Right atrium auricular region (tissue), 2 donors: ENCODE measurements around the gene PCID2. TPM values are rescaled to one million over a fixed set of nuclear protein-coding genes. Genes with fewer than 3 reads are reported as not detected.
A peak's percentile ranks its signal among the peaks of the same experiment; 100 is the strongest.

Experiments
- DNase-seq: peaks from one replicate; pipeline ENCODE4 v3.0.0-alpha.2; 2019; ENCODE audit warnings: low spot score
- H3K27ac ChIP-seq, 2 donors: fragments of 200-600 bp; sonication (generic); 1 replicate in 1 of 2; 2 replicates in 1 of 2; pipeline ENCODE4 v1.5.1; 2016 to 2019
- H3K27me3 ChIP-seq, 2 donors: fragments of 200-600 bp; sonication (generic); one replicate each; pipeline versions ENCODE4 v1.5.1 to v1.6.0; 2017 to 2019
- H3K36me3 ChIP-seq: fragments of 200-600 bp; sonication (generic); one replicate; pipeline ENCODE4 v1.5.1; 2016
- H3K4me1 ChIP-seq, 2 donors: fragments of 200-600 bp; sonication (generic); one replicate each; pipeline versions ENCODE4 v1.5.1 to v1.6.0; 2017 to 2019
- H3K4me3 ChIP-seq, 2 donors: fragments of 200-600 bp; sonication (generic); 1 replicate in 1 of 2; 2 replicates in 1 of 2; pipeline ENCODE4 v1.5.1; 2017 to 2019; ENCODE audit warnings: mild to moderate bottlenecking in 1 of 2, moderate library complexity in 1 of 2
- H3K9me3 ChIP-seq, 2 donors: fragments of 200-600 bp; sonication (generic); one replicate each; pipeline ENCODE4 v1.5.1; 2019
- CTCF ChIP-seq, 2 donors: fragments of 200-600 bp; sonication (generic); IDR thresholded peaks; one replicate each; pipeline ENCODE4 v1.5.1; 2019; ENCODE audit warnings: antibody characterized with exemption in 2 of 2
- total RNA-seq, 2 donors: library from RNA; depleted of rRNA; stranded (reverse); fragments of >200 nt; gene quantifications; one replicate each; pipeline ENCODE4 v1.1.0, GENCODE V29; 2016

Gene PCID2
- total RNA-seq, 2 donors from 2014 or later: 34.8 to 44.4 TPM

GRCh38 chr13:113239986-113240385 is 31.5 kb upstream of the PCID2 start:
- H3K27ac ChIP-seq: no peak overlapping the region
- H3K9me3 ChIP-seq: no peaks in the 10 kb centered on the region
- H3K4me3 ChIP-seq: no peak overlapping the region
- no peaks in the 10 kb centered on the region for H3K27me3 ChIP-seq
- TF ChIP-seq CTCF (IDR thresholded peaks at IDR 0.05): no peak
- DNase-seq: no peak
- peaks cover 63% of the 10 kb centered on the region for H3K36me3 ChIP-seq
- no peaks in the 10 kb centered on the region for H3K4me1 ChIP-seq

- H3K27me3 ChIP-seq: no peaks in the 10 kb centered on the region
- TF ChIP-seq CTCF (IDR thresholded peaks at IDR 0.05): no peak
Measured at GRCh38 chr13:113239357-113239756, 30.9 kb upstream of the PCID2 start.

GRCh38 chr13:113238536-113238935 is 30.1 kb upstream of the PCID2 start:
- no peak for DNase-seq
- TF ChIP-seq CTCF (IDR thresholded peaks at IDR 0.05): no peak
- Histone ChIP-seq H3K4me1 (no peaks in the 10 kb centered on the region), H3K36me3 (peaks cover 62% of the 10 kb centered on the region), H3K27me3 (no peaks in the 10 kb centered on the region), H3K27ac (no peak overlapping the region), H3K4me3 (no peak overlapping the region), H3K9me3 (no peaks in the 10 kb centered on the region)

More at GRCh38 chr13:113239357-113239756, 30.9 kb upstream of the PCID2 start:
- Histone ChIP-seq H3K9me3 (no peaks in the 10 kb centered on the region), H3K36me3 (peaks cover 62% of the 10 kb centered on the region), H3K4me3 (no peak overlapping the region), H3K27ac (no peak overlapping the region), H3K4me1 (no peaks in the 10 kb centered on the region)
- no peak for DNase-seq

- Histone ChIP-seq H3K27ac (peak overlapping the region in 1 of 2 donors; percentile 56), H3K27me3 (no peaks in the 10 kb centered on the region), H3K4me1 (no peaks in the 10 kb centered on the region), H3K36me3 (peaks cover 56% of the 10 kb centered on the region), H3K9me3 (no peaks in the 10 kb centered on the region), H3K4me3 (no peak overlapping the region)
- no peak for DNase-seq
- TF ChIP-seq CTCF (IDR thresholded peaks at IDR 0.05): no peak
Measured at GRCh38 chr13:113233101-113233500, 24.6 kb upstream of the PCID2 start.

GRCh38 chr13:113232208-113233003 is 23.9 kb upstream of the PCID2 start:
- Histone ChIP-seq H3K27ac (peak overlapping the region in 1 of 2 donors; percentile 56), H3K36me3 (peaks cover 57% of the 10 kb centered on the region), H3K9me3 (no peaks in the 10 kb centered on the region), H3K4me1 (no peaks in the 10 kb centered on the region), H3K4me3 (no peak overlapping the region), H3K27me3 (no peaks in the 10 kb centered on the region)
- TF ChIP-seq CTCF (IDR thresholded peaks at IDR 0.05): no peak
- no peak for DNase-seq
